Measurements from ENCODE around the gene SEC62. TPM values are rescaled to one million over a fixed set of nuclear protein-coding genes. Genes with fewer than 3 reads are reported as not detected.

The SEC62 gene
- total and polyA plus RNA-seq, 8 donors: 146 to 155 (median 149) TPM

- peak overlapping the region in 1 of 2 donors; percentile 49 for H3K27ac ChIP-seq
- ATAC-seq (peak; percentile 85), DNase-seq (peak in 2 of 4 donors; percentile 32 to 80)
- intact Hi-C loops (cut with DNase I): no loop called here
- H3K9me3 ChIP-seq: no peaks in the 10 kb centered on the region
- peaks cover 0 to 17% of the 10 kb centered on the region in 2 donors for H3K4me1 ChIP-seq
- no peaks in the 10 kb centered on the region for H3K27me3 ChIP-seq
- H3K36me3 ChIP-seq: no peaks in the 10 kb centered on the region
- TF ChIP-seq CTCF (IDR thresholded peaks at IDR 0.05): no peak
- H3K4me3 ChIP-seq: no peak overlapping the region
These were observed 21.3 kb upstream of the SEC62 start for GRCh38 chr3:169945313-169945712.

- Histone ChIP-seq H3K9me3 (no peaks in the 10 kb centered on the region), H3K4me3 (no peak overlapping the region), H3K27me3 (no peaks in the 10 kb centered on the region), H3K4me1 (peaks cover 0 to 17% of the 10 kb centered on the region in 2 donors), H3K27ac (no peak overlapping the region), H3K36me3 (no peaks in the 10 kb centered on the region)
- DNase-seq (no peak), ATAC-seq (peak; percentile 13)
- intact Hi-C loops (cut with DNase I): no loop called here
- no peak for TF ChIP-seq CTCF (IDR thresholded peaks at IDR 0.05)
These were observed 20.3 kb upstream of the SEC62 start for GRCh38 chr3:169946336-169946735.

GRCh38 chr3:169948559-169949448 lies 17.8 kb upstream of the SEC62 start:
- intact Hi-C loops (cut with DNase I): no loop called here
- Histone ChIP-seq H3K36me3 (no peaks in the 10 kb centered on the region), H3K27ac (peak overlapping the region in 1 of 2 donors; percentile 27), H3K4me1 (peaks cover 0 to 36% of the 10 kb centered on the region in 2 donors), H3K27me3 (no peaks in the 10 kb centered on the region), H3K4me3 (no peak overlapping the region), H3K9me3 (no peaks in the 10 kb centered on the region)
- ATAC-seq (peak; percentile 68), DNase-seq (peak in 1 of 4 donors; percentile 48)
- TF ChIP-seq CTCF (IDR thresholded peaks at IDR 0.05): no peak

GRCh38 chr3:169952045-169952444 lies 14.6 kb upstream of the SEC62 start:
- H3K27ac ChIP-seq: peak overlapping the region in 1 of 2 donors; percentile 53
- peaks cover 0 to 30% of the 10 kb centered on the region in 2 donors for H3K4me1 ChIP-seq
- no peak overlapping the region for H3K4me3 ChIP-seq
- DNase-seq (no peak), ATAC-seq (peak; percentile 4)
- intact Hi-C loops (cut with DNase I): no loop called here
- no peaks in the 10 kb centered on the region for H3K27me3 ChIP-seq
- no peaks in the 10 kb centered on the region for H3K36me3 ChIP-seq
- H3K9me3 ChIP-seq: no peaks in the 10 kb centered on the region
- TF ChIP-seq CTCF (IDR thresholded peaks at IDR 0.05): no peak

- ATAC-seq (peak; percentile 60), DNase-seq (no peak)
- intact Hi-C loops (cut with DNase I): no loop called here
These were observed 13.0 kb upstream of the SEC62 start for GRCh38 chr3:169953462-169954141.

More at GRCh38 chr3:169953462-169954141, 13.0 kb upstream of the SEC62 start:
- no peaks in the 10 kb centered on the region for H3K9me3 ChIP-seq
- peak overlapping the region; percentile 34 to 83 for H3K27ac ChIP-seq
- H3K4me1 ChIP-seq: peaks cover 0 to 30% of the 10 kb centered on the region in 2 donors
- no peaks in the 10 kb centered on the region for H3K27me3 ChIP-seq
- no peak for TF ChIP-seq CTCF (IDR thresholded peaks at IDR 0.05)
- no peaks in the 10 kb centered on the region for H3K36me3 ChIP-seq
- no peak overlapping the region for H3K4me3 ChIP-seq

Data from left lung (tissue), 10 donors.